DMS114 treated with DMSO at 0.1 percent for 48 hours (cell line): ENCODE measurements around the gene ADI1.
A peak's percentile ranks its signal among the peaks of the same experiment; 100 is the strongest.
"Not testable (repeated sequence)": the region's sequence is repeated elsewhere in the genome, so short reads cannot be mapped to it uniquely, and the experiment has no call there.

ENCODE experiments used
- DNase-seq: peaks from one replicate; lab custom pipeline; 2025; ENCODE audit not compliant: unreplicated experiment; lab: John Stamatoyannopoulos, UW

Gene ADI1

DNA sequence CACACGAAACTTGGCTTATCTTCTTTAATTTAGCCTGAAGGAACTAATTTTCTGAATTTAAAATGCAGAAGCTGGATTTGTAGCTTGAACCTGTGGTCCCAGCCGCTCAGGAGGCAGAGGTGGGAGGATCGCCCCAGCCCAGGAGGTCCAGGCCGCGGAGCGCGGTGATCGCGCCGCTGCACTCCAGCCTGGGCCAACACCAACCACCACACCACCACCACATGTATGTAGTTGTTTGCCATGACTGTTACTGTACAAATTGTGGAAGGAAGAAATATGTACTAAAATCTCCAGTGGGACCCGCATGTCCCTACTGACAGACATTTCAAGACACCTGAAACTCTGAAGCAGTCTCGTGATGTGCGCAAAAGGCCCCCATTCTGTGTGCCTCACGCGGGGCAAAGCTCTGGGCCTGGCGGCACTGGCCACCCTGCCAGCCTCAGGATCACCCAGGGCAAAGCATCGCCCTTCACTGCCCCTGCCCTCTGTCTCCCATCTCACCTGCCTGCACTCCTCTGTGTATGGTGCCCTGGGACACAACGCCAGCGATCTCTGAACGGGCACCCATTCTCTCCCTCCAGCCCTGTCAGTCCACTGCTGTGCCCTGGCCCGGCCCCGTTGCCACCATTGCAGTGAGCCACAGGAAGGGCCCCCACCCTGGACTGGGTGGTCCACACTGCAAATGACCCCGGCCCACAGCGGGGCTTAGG lies 10.1 kb upstream of the ADI1 start:
- DNase-seq, result no peak

DNA sequence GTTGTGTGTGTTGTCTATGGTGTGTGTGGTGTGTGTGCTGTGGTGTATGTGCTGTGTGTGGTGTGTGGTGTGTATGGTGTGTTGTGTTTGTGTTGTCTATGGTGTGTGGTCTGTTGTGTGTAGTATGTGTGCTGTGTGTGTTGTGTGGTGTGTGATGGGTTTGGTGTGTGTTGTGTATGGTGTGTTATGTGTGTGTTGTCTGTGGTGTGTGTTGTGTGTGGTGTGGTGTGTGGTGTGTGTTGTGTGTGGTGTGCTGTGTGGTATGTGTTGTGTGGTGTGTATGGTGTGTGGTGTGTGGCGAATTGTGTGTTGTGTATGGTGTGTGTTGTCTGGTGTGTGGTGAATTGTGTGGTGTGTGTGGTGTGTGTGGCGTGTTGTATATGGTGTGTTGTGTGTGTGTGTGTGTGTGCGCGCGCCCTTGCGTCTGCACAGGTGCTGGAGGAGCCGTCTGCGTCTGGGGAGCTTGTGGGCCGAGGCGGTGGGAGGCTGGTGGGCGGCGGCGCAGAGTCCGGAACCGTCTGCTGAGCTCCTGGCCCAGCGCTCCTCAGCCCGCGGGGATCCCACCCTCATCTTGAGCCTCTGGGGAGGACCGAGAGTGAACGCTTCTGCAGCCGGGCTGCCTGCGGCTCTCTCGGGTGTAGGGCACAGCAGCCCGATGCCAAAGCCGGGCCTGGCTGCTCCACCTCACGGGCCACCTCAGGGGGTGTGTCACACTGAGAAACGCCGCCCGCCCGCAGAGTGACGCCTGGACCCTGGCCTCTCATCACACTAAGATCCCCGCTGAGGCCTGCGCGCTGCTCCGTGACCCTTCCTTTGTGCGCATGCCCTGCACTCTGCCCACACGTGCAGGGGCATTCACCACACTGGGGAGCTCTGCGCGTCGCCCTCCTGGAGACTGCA lies 8.8 kb upstream of the ADI1 start:
- no peak for DNase-seq

DNA sequence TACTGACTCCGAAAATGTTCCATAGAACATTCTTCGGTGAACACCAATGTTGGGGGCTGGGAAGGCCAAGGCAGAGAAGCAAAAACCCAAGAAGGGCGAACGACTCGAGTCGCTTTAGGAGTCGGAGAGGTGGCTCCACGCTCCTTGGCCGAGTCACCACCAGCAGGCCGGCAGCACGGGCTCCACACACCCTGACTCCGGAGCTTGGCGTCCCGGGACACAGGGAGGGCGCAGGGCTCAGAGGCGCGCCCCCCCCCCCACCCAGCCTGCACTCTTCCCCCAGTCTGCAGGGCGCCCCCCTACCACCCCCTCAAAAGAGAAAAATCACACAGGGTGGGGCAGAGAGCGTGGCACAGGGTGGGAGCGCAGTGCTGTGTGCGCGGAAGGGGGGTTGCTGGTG lies 7.5 kb upstream of the ADI1 start:
- DNase-seq, result no peak

DNA sequence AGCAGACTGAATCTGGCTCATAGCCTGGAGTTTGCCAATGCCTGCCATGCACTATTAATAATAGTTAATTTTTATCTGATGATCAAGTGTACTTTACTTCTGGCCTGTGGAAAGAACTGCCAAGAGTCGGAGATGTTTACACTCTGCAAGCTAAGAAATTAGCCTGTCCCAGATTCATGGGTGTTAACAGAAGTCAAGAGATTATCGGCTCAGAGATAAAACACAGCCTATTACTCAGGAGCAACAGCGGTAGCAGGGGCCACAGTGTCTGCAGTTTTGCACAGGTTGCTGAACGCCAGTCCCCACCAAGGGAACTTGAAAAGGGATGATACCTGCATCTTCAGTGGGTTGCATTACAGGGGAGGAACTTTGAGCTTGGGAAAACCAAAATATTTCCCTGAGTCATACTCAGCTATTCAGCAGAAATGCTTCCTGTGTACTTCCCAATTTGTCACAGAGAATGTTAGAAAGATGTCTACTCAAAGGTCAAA lies 4.3 kb upstream of the ADI1 start:
- no peak for DNase-seq

DNA sequence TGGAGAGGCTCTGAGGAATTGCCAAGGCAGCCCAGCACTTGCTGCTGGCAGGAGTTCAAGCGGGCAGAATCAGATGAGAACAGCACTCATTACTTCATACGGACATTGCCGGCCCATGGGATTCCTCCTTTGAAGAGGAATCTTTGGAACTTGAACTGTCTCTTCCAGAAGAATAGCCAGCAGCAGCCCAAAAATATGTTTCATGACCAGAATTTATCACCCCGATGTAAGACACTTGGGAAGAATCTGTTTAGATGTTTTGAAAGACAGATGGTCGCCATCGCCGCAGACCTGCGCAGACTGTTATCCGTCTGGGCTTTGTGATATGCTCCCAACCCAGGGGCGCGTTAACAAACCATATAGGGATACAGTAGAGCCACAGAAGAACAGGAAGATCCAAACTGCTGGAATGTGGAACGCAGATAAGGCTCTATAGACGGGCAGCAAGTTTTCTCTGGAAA lies 3.7 kb upstream of the ADI1 start:
- DNase-seq, result no peak

DNA sequence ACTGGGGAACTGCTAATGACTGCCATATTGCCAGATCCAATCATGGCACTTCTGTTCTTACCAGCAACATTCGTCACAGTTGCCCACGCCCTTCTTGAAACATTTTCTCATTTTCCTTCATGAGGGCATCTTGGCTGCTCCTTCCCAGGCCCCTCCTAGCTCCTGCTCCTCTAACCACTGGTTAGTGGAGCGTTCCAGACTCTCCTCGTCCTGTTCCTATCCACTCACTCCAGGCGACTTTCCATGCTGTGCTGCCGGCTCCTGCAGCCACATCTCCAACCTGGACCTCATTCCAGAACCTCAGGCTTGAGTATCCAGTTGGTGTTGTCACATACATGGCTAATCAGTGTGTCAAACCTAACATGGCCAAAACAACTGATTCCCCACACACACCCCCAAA lies 1.3 kb upstream of the ADI1 start:
- DNase-seq, result no peak

DNA sequence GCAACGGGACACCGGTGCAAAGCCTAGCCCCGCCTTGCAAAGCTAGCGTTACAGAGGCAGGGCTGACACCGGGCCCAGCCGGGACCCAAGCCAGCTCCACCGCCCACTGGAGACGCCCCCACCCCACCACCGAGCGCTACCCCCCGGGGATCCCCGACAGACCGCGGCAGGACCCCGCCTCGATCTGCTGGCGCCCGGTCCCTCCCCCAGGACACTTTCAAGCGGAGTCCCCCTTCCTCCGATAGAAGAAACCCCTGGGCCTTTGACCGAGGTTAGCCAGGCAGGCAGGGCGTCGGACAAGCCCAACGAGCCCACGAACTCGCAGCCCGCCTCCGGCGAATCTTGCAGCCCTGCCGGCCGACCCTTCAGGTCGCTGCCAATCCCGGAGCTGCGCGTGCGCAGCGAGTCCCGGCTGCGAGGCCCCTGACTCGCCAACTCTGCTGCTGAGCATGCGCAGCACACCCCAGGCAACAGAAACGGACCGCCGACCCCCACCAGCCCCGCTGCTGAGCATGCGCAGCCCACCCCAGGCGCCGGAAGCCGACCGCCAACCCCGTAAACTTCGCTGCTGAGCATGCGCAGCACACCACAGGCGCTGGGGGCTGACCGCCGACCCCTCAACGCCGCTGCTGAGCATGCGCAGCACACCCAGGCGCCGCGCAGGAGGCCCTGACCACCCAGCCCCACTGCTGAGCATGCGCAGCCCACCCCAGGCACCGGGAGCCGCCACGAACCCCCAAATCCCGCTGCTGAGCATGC lies 656 bp downstream of the ADI1 start:
- peak; percentile 88 for DNase-seq

DNA sequence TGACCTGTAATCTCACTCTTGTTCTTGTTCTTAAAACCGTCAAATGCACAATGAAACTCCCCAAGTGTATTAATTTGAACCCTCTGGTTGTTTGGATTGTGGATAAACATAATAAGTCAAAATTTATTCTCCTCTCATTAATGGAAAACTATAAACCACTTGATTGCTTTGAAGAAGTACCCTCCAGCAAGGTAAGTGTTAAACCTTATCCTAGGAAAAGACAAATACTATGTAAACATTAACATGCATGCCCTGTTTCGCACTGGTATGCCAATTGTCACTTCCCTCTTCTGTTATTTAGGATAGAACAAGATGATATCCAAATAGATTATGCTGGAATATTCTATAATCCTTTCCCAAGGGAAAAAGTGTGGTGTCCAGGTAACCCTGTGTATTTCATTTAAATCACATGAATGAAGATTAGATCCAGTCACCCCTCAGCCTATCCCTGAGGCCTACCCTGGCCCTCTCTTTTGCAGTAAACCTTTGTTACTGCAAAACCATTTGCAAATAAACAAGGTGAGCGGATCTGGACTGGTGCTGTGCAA lies 1.3 kb downstream of the ADI1 start:
- no peak for DNase-seq

DNA sequence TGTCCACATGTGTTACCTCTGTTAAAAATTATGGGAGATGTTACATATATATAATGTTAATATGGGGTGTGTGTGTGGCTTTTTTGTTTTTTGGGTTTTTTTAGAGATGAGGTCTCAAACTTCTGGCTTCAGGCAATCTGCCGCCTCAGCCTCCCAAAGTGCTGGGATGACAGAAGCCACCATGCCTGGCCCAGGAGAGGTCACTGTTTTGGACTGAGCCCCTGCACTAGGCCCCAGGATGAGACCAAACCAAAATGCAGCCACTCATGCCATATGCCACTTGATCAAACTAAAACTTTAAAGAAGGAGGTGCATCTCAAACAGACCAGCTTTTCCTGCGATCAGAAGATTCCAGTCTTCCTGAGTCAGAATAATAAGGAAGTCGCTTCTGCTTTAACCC lies 2.5 kb downstream of the ADI1 start:
- DNase-seq, result no peak

DNA sequence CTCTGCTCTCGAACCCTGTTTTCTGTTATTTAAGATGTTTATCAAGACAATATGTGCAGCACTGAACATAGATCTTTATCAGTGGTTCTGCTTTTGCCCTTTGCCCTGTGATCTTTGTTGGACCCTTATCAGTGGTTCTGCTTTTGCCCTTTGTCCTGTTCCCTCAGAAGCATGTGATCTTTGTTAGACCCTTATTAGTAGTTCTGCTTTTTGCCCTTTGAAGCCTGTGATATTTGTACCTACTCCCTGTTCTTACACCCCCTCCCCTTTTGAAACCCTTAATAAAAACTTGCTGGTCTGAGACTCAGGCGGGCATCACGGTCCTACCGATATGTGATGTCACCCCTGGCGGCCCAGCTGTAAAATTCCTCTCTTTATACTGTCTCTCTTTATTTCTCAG lies 3.9 kb downstream of the ADI1 start:
- not testable (repeated sequence) for DNase-seq

DNA sequence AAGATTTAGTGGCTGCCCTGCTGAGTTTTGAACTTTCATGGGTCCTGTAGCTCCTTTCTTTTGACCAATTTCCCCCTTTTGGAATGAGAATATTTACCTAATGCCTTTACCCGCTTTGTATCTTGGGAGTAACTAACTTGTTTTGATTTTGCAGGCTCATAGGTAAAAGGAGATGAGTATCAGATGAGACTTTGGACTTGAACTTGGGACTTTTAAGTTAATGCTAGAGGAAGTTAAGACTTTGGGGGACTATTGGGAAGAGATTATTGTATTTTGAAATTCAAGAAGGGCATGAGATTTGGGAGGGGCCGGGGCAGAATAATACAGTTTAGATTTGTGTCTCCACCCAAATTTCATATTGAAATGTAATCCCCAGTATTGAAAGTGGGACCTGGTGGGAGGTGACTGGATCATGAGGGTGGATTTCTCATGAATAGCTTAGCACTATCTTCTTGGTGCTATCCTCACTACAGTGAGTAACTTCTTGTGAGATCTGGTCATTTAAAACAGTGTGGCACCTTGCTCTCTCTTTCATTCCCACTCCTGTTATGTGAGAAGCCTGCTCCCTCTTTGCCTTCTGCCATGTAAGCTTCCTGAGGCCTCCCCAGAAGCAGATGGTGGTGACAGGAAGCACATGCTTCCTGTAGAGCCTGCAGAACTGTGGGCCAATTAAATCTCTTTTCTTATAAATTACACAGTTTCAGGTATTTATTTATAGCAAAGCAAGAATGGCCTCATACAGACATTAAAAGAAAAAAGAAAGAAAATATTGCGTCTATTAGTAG lies 6.1 kb downstream of the ADI1 start:
- no peak for DNase-seq

DNA sequence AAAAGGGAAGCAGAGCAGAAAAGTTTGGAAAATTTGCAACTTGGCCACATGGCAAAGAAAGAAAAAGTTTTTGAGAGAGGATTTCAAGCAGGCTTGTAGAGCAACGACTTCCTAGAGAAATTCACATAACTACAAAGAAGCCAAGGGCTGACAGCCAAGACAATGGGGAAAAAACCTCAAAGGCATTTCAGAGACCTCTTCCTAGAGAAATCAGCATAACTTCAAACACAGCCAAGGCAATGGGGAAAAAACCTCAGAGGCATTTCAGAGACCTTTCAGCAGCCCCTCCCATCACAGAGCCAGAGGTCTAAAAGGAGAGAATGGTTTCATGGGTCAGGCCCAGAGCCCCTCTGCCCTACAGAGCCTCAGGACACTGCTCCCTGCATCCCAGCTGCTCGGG lies 7.2 kb downstream of the ADI1 start:
- no peak for DNase-seq

DNA sequence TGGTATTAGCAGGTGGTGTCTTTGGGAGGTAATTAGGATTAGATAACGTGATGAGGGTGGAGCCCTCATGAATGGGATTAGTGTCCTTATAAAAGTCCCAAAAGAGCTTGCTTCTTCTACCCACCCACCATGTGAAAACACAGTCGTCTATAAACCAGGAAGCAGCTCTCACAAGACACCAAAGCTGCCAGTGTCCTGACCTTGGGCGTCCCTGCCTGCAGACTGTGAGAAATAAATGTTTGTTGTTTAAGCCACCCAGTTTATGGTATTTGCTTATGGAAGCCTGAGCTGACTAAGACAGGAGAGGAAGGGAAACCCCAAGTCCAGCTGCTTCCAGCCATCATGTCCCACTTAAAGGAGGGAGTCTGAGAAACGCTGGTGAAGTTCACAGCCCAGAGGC lies 13.6 kb downstream of the ADI1 start:
- no peak for DNase-seq

DNA sequence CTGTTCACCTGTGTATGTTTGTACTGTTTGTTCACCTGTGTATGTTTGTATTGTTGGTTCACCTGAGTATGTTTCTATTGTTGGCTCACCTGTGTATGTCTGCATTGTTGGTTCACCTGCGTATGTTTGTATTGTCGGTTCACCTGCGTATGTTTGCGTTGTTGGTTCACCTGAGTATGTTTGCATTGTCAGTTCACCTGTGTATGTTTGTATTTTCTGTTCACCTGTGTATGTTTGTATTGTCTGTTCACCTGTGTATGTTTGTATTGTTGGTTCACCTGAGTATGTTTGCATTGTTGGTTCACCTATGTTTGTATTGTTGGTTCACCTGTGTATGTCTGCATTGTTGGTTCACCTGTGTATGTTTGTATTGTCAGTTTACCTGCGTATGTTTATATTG lies 14.6 kb downstream of the ADI1 start:
- no peak for DNase-seq

DNA sequence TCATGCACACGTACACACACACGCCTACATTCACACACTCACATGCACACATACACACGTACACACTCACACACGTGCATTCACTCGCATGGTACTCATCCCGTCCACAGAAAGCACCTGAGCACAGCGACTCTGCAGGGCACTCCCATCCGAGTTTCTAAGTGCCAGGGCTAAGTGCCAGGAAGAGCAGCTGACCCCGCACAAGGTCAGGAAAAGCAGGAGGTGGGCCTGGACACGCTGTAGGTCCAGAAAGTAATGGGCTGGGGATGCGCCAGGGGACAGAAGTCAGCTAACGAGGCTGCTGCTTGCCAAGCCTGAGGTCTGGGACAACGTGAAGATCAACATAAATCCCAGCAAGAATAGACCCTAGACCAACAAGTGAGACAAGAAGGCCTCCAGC lies 15.8 kb downstream of the ADI1 start:
- no peak for DNase-seq

DNA sequence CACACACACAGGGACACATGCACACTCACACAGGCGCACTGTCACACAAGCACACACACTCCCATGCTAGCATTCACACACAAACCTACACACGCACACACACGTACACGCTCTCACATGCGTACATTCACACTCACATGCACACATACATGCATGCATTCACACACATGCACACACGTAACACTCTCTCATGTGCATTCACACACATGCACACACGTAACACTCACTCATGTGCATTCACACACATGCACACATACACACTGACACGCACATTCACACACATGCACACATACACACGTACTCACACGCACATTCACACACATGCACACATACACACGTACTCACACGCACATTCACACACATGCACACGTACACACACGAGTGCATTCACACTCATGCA lies 16.3 kb downstream of the ADI1 start:
- no peak for DNase-seq

DNA sequence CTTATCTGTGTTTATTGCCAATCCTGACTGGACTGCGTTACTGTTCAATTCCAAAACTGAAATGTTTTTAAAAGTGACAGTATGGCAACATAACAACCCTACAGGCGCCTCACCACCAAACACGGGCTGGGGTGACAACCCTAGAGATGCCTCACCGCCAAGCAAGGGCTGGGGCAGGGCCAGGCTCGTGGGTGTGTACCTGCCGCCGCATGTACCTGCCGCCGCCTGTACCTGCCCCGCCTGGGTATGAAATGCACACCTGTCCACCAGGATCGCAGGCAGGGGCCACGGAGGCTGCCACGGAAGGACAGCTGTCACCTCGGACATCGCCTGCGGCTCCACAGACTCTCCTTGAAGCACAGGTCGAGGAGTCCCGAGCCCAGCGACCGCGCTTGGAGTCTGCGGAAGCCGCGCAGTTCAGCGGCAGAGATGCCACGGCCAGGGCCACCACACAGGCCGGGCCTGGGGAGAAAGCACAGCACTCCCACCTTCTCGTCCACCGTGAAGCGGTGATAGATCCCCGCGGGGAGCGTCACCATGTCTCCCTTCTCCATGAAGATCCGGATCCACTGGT lies 18.9 kb downstream of the ADI1 start:
- DNase-seq, result no peak

DNA sequence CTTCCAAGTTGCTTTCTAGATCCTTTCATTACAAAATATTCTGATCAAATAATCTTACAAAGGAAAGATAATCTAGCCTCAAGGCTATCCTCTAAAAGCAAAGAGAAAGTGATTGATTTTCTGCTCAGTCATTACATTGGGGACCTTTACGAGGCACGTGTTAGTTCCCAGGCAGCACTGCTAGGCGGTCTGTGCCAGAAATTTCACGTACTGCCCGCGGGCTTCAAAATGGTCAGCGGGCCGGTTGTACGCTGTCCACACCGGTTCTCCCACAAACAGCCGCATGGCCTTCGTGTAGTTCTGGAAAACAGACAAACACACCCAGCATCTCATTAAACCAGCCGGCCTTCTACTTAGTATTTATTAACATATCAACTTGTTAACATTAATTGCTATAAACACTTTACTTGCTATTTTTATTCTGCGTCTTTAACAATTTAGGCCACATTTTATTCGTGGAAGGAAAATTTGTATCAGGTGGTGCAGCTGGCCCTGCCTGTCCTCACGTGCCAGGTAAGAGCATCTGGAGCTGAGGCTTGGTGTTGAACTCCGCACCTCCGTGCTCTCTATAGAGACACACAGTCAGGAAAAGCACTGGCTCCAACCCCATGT lies 20.4 kb downstream of the ADI1 start:
- no peak for DNase-seq

DNA sequence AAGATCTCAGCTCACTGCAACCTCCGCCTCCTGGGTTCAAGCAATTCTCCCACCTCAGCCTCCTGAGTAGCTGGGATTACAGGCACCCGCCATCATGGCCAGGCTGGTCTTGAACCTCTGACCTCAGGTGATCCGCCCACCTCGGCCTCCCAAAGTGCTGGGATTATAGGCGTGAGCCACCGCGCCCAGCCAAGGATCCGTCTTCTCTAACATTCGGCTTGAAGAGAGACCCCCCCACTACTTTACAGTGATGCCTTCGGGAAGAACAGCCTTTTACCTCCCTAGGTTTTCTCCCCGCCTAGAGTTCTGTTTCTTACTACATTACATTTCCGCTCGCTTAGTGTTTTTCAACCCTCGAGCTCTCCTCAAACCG lies 22.6 kb downstream of the ADI1 start:
- not testable (repeated sequence) for DNase-seq
